Adrenal gland (tissue), 5 donors: ENCODE results near the gene DGKG.

Experiments
- POLR2A ChIP-seq, 2 donors: fragments of 450-650 bp; IDR thresholded peaks; one replicate each; pipeline ENCODE4 v1.6.1; 2017; ENCODE audit warnings: antibody characterized with exemption in 2 of 2, mild to moderate bottlenecking in 2 of 2, moderate library complexity in 1 of 2
- TF ChIP-seq, protein P1 (sequence below), 6 experiments: fragments of 450-650 bp in 4 of 6; fragments of 200-600 bp in 2 of 6; sonication (generic) in 1 of 6; IDR thresholded peaks; 1 replicate in 5 of 6; 2 replicates in 1 of 6; pipeline versions ENCODE4 v1.5.1 to v1.8.0; 2016 to 2021; ENCODE audit warnings: antibody characterized with exemption in 6 of 6, mild to moderate bottlenecking in 2 of 6, moderate library complexity in 1 of 6
- donor health status: DM: no; HTN: no; CAD: no.

DNA sequence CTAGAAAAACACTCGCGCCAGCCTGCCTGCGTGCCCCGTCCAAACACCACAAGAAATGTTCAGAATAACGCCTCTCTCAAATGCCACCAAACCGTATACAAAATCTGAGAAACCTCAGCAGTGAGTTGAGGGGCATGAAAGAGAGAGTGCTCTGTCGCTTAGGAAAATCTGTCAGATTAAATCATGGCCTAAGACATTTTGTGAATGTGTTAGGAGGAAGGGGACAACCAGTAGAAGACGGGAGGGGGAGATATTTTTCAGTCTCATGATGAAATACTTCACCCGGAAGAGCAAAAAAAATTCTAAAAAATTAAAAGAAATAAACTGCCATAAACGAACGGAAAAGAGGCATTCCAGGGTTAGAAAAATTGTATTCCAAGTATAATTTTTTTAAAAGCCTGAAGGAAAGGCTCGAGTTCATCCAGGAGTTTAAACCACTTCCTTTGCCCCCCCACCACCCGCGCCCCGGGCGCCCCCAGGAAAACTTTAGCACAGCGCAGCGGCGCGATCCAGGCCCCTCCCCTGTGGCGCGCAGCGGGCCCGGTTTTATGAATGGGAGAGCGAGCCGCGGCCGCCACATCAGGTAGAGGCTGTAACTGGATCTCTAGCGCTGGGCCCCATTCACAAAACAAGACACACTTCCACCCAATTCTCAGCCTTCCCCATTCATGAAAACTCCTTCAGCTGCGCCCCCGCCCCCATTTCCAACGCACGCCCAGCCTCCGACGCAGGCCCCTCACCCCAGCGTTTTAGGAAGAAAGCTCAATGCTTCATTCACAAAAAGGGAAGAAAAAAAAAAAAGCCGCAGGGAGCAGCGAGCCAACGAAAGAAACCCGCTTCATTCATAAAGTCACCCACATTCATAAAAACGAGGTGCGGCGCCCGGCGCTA, 254.6 kb downstream of the DGKG start:
- TF ChIP-seq, protein P1, sequence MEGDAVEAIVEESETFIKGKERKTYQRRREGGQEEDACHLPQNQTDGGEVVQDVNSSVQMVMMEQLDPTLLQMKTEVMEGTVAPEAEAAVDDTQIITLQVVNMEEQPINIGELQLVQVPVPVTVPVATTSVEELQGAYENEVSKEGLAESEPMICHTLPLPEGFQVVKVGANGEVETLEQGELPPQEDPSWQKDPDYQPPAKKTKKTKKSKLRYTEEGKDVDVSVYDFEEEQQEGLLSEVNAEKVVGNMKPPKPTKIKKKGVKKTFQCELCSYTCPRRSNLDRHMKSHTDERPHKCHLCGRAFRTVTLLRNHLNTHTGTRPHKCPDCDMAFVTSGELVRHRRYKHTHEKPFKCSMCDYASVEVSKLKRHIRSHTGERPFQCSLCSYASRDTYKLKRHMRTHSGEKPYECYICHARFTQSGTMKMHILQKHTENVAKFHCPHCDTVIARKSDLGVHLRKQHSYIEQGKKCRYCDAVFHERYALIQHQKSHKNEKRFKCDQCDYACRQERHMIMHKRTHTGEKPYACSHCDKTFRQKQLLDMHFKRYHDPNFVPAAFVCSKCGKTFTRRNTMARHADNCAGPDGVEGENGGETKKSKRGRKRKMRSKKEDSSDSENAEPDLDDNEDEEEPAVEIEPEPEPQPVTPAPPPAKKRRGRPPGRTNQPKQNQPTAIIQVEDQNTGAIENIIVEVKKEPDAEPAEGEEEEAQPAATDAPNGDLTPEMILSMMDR (IDR thresholded peaks at IDR 0.05) = no peak
- peak in 1 of 2 donors; percentile 73 for TF ChIP-seq POLR2A (IDR thresholded peaks at IDR 0.05)
